ENCODE results near the gene FTCD. TPM values are rescaled to one million over a fixed set of nuclear protein-coding genes. Genes with fewer than 3 reads are reported as not detected.

The FTCD gene
- total and polyA plus RNA-seq, 3 donors from 2014 or later = 49.2 to 63.5 (median 50.5) TPM

DNA sequence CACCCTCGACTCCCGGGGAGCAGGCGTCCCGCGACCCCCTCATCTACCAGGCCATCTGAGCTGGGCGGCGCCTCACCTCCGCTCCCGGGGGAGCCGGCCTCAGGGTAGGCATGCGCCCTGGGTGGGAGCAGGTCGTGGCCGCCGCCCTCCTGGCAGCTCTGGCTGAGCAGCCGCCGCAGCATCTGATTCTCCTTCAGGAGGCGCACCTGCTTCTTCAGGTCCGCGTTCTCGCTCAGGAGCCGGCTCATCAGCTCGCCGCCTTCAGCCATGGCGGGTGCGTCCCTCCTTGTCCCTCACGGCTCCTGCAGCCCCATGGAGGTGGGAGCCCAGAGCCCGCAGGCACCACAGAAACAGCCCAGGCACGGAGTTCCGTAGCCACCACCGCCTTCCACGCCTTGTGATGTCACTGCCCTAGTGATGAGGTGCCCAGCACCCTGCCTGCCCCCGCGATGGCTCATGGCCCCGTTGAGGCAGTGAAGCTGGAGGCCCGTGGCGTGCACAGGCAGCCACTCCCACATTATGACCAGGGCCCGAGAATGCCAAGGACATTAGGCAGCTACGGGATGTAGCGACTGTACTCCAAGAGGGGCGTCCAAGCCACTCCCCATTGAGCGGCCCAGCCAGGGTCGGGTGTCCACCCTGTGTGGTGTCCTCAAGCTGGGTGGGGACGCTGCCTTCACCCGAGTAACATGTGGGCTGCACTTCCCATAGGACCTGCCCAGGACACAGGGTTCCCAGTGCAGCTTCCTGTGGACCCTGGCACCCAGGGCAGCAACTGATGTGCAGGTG, 27.4 kb upstream of the FTCD start:
- TF ChIP-seq, protein P1, sequence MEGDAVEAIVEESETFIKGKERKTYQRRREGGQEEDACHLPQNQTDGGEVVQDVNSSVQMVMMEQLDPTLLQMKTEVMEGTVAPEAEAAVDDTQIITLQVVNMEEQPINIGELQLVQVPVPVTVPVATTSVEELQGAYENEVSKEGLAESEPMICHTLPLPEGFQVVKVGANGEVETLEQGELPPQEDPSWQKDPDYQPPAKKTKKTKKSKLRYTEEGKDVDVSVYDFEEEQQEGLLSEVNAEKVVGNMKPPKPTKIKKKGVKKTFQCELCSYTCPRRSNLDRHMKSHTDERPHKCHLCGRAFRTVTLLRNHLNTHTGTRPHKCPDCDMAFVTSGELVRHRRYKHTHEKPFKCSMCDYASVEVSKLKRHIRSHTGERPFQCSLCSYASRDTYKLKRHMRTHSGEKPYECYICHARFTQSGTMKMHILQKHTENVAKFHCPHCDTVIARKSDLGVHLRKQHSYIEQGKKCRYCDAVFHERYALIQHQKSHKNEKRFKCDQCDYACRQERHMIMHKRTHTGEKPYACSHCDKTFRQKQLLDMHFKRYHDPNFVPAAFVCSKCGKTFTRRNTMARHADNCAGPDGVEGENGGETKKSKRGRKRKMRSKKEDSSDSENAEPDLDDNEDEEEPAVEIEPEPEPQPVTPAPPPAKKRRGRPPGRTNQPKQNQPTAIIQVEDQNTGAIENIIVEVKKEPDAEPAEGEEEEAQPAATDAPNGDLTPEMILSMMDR (IDR thresholded peaks at IDR 0.05) = no peak
- no peak for TF ChIP-seq POLR2A (IDR thresholded peaks at IDR 0.05)
- Histone ChIP-seq H3K36me3 (ENCODE audit: low read depth, missing control alignments) (no peaks in the 10 kb centered on the region), H3K27ac (peak overlapping the region; percentile 51 to 67), H3K4me3 (peak overlapping the region in 1 of 2 donors; percentile 4), H3K27me3 (no peaks in the 10 kb centered on the region), H3K9me3 (no peaks in the 10 kb centered on the region), H3K4me1 (peaks cover 19% of the 10 kb centered on the region)
- WGBS, 2 donors = 73 to 74% methylated on average over 16 to 44 of the region's 44 CpGs
- DNase-seq = peak; percentile 81
- intact Hi-C loops (cut with DNase I; ENCODE audit: low total_unique reads) = no loop called here

DNA sequence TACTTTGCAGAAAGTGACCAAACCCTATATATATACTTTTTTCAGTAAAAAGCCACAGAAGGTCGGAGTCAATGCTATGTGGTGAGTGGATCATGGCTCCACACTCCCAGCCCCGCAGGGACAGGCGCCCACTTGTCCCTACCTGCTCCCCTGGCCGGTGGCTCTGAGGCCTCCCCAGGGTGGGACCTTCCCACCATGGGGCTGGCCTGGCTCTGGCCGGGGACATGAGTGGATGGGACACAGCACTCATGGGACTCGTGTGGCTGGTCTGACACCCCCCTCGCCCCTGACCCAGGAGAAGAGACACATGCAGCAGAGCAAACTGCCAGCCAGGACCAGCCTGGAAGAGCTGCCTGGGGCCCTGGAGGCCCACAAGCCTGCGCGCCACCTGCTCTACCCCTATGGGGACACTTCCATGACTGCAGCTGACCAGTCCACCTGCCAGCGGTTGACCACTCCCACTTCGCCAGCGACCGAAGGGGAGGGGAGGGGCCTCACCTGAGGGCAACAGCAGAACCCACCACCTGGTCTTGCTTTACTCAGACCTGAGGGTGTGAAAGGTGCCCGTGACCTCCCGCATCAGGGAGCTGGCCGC, 26.7 kb upstream of the FTCD start:
- TF ChIP-seq POLR2A (IDR thresholded peaks at IDR 0.05) = no peak
- TF ChIP-seq, protein P1 (IDR thresholded peaks at IDR 0.05) = no peak
- Histone ChIP-seq H3K27ac (peak overlapping the region; percentile 51 to 67), H3K9me3 (no peaks in the 10 kb centered on the region), H3K4me3 (no peak overlapping the region), H3K27me3 (no peaks in the 10 kb centered on the region), H3K36me3 (ENCODE audit: low read depth, missing control alignments) (no peaks in the 10 kb centered on the region), H3K4me1 (peaks cover 13% of the 10 kb centered on the region)
- no peak for DNase-seq
- 83 to 87% methylated on average over 3 to 16 of the region's 16 CpGs for WGBS, 2 donors
- intact Hi-C loops (cut with DNase I; ENCODE audit: low total_unique reads) = no loop called here

DNA sequence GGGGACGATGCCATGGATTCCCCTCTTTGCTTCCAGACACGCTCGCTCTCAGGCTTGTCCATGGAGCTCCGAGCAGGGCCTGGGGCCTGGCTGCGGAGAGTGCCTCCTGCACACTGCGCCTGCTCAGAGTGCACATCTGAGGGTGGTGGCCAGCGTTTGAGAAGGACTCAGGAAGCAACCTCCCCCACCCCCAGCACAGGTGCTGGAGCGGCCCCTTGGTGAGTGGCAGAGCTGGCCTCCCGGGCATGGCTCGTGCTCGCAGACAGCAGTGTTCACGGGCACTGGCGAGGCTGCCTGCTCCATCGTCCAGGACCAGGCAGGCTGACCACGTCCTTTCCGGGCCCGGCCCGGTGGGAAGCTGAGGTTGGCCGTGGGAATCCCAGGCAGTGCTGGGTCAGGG, 26.1 kb upstream of the FTCD start:
- 84 to 89% methylated on average over 14 to 17 of the region's 19 CpGs for WGBS, 2 donors
- intact Hi-C loops (cut with DNase I; ENCODE audit: low total_unique reads) = no loop called here
- no peak overlapping the region for H3K4me3 ChIP-seq
- H3K27ac ChIP-seq = no peak overlapping the region
- H3K27me3 ChIP-seq = no peaks in the 10 kb centered on the region
- TF ChIP-seq, protein P1 (IDR thresholded peaks at IDR 0.05) = no peak
- TF ChIP-seq POLR2A (IDR thresholded peaks at IDR 0.05) = no peak
- no peaks in the 10 kb centered on the region for H3K36me3 ChIP-seq (ENCODE audit: low read depth, missing control alignments)
- peaks cover 13% of the 10 kb centered on the region for H3K4me1 ChIP-seq
- no peak for DNase-seq
- no peaks in the 10 kb centered on the region for H3K9me3 ChIP-seq

DNA sequence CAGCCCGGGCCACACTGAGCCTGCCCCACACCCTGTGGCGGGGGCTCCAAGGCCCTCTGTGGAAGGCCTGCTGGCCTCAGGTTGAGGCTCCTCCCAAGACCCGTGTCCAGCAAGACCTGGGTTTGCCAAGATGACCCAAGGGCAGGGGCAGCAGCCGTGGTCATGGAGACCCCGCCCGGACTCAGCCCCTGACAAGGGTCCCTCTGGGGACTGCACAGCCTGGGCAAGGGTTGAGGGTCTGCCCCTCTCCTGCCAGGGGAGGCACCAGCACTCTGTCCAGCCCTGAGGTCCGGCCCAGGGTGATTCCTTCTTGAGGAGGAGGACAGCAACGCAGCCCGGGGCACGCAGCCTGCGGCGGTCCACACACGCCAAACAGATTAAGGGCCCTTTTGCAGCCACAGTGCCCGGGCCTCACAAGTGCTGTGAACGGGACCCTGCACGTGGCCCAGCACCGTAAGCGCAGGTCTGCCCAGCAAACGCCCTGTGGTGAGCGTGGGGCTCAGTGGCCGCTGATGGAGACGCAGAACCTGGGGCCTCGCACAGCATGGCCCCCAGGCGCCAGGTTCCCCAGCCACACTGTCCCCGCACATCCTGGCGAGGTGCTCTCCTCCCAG, 25.5 kb upstream of the FTCD start:
- TF ChIP-seq, protein P1 (IDR thresholded peaks at IDR 0.05) = no peak
- TF ChIP-seq POLR2A (IDR thresholded peaks at IDR 0.05) = no peak
- Histone ChIP-seq H3K4me3 (no peak overlapping the region), H3K9me3 (no peaks in the 10 kb centered on the region), H3K36me3 (ENCODE audit: low read depth, missing control alignments) (no peaks in the 10 kb centered on the region), H3K27ac (no peak overlapping the region), H3K27me3 (no peaks in the 10 kb centered on the region), H3K4me1 (peaks cover 13% of the 10 kb centered on the region)
- WGBS, 2 donors = 89 to 92% methylated on average over 13 to 24 of the region's 26 CpGs
- intact Hi-C loops (cut with DNase I; ENCODE audit: low total_unique reads) = no loop called here
- no peak for DNase-seq
